ENCODE results near the gene TMEM209. TPM values are rescaled to one million over a fixed set of nuclear protein-coding genes. Genes with fewer than 3 reads are reported as not detected.

The TMEM209 gene
- total RNA-seq, 6 experiments from 2014 or later: 5.8 to 10.9 (median 8.9) TPM

- WGBS (ENCODE audit: insufficient coverage, low coverage, low lambda C conversion rate, missing lambda C conversion rate): 83% methylated on average over 2 of the region's 2 CpGs
- no peaks in the 10 kb centered on the region for H3K27me3 ChIP-seq
- no peaks in the 10 kb centered on the region for H3K9me3 ChIP-seq
- ATAC-seq: no peak
- TF ChIP-seq CTCF (IDR thresholded peaks at IDR 0.05) (no peak), POLR2A (IDR thresholded peaks at IDR 0.05) (no peak)
- no peak overlapping the region for H3K4me3 ChIP-seq
- DNase-seq: no peak
- intact Hi-C loops (cut with DNase I): no loop called here
- peaks cover 0 to 6% (median 0%) of the 10 kb centered on the region in 4 donors for H3K4me1 ChIP-seq
- no peaks in the 10 kb centered on the region for H3K36me3 ChIP-seq
- no peak overlapping the region for H3K27ac ChIP-seq
These were observed 3.3 kb upstream of the TMEM209 start for GRCh38 chr7:130208516-130208915.

- TF ChIP-seq CTCF (IDR thresholded peaks at IDR 0.05): no peak
- no peak for TF ChIP-seq POLR2A (IDR thresholded peaks at IDR 0.05)
- DNase-seq (no peak), ATAC-seq (no peak)
- no peaks in the 10 kb centered on the region for H3K27me3 ChIP-seq
- no peak within 1 kb of the TSS for H3K27ac ChIP-seq
- intact Hi-C loops (cut with DNase I): no loop called here
- no peaks in the 10 kb centered on the region for H3K36me3 ChIP-seq
- no peak within 1 kb of the TSS for H3K4me3 ChIP-seq
- peaks cover 0 to 6% (median 0%) of the 10 kb centered on the region in 4 donors for H3K4me1 ChIP-seq
- no peaks in the 10 kb centered on the region for H3K9me3 ChIP-seq
These were observed 2.4 kb upstream of the TMEM209 start, which contains the start of gene SSMEM1 for GRCh38 chr7:130207642-130208041. Gene SSMEM1, plus strand, starts transcription at chr7:130207860. Its CDS starts 51 bp downstream, at chr7:130207911.

GRCh38 chr7:130207033-130207432, 1.8 kb upstream of the TMEM209 start:
- no peak for DNase-seq
- no peaks in the 10 kb centered on the region for H3K27me3 ChIP-seq
- H3K4me3 ChIP-seq: no peak overlapping the region
- H3K9me3 ChIP-seq: no peaks in the 10 kb centered on the region
- no peak overlapping the region for H3K27ac ChIP-seq
- H3K4me1 ChIP-seq: peaks cover 0 to 6% (median 0%) of the 10 kb centered on the region in 4 donors
- WGBS (ENCODE audit: insufficient coverage, low coverage, low lambda C conversion rate, missing lambda C conversion rate): 82% methylated on average over 5 of the region's 5 CpGs
- intact Hi-C loops (cut with DNase I): no loop called here
- ATAC-seq: no peak
- H3K36me3 ChIP-seq: peaks cover 0 to 4% (median 2%) of the 10 kb centered on the region in 4 donors
- TF ChIP-seq POLR2A (IDR thresholded peaks at IDR 0.05): no peak
- no peak for TF ChIP-seq CTCF (IDR thresholded peaks at IDR 0.05)

DNA sequence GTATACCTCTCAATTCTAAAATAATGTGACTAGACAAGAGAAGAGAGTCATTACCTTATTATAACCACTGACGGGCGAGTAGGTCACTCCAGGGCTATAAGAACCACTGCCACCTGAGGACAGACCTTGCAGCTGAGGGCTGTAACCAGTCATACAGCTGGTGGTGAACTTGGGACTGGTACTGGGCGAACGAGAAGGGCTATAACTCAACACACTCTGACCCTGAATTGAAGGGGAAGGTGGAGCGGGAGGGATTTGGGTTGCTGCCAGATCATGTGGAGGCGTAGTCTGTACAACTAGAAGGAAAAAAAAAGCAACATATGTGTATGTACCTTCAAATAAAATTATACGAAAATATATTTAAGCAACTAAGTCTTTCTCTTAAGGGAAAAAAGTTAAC, 3.4 kb downstream of the TMEM209 start:
- Histone ChIP-seq H3K27ac (no peak overlapping the region), H3K36me3 (peaks cover 0 to 33% (median 8%) of the 10 kb centered on the region in 4 donors)
- intact Hi-C loops (cut with DNase I): no loop called here

More for the DNA sequence above, 3.4 kb downstream of the TMEM209 start:
- no peak overlapping the region for H3K4me3 ChIP-seq
- H3K4me1 ChIP-seq: peaks cover 0 to 6% (median 0%) of the 10 kb centered on the region in 4 donors
- DNase-seq (no peak), ATAC-seq (no peak)
- no peaks in the 10 kb centered on the region for H3K27me3 ChIP-seq
- WGBS (ENCODE audit: insufficient coverage, low coverage, low lambda C conversion rate, missing lambda C conversion rate): 79% methylated on average over 7 of the region's 7 CpGs
- TF ChIP-seq CTCF (IDR thresholded peaks at IDR 0.05) (no peak), POLR2A (IDR thresholded peaks at IDR 0.05) (no peak)
- no peaks in the 10 kb centered on the region for H3K9me3 ChIP-seq

All from right lobe of liver (tissue), 6 donors.